22Rv1 (cell line): ENCODE measurements around the gene ARMC2.
A peak's percentile ranks its signal among the peaks of the same experiment; 100 is the strongest.

Source experiments
- H3K27ac ChIP-seq: fragments of 450-650 bp; 2 replicates; pipeline ENCODE4 v1.5.1; 2017
- ZFX ChIP-seq: fragments of 450-650 bp; IDR thresholded peaks from 2 replicates; pipeline ENCODE4 v1.6.1; 2017; ENCODE audit warnings: antibody characterized with exemption, borderline replicate concordance
- TF ChIP-seq, protein P1 (sequence below): fragments of 450-650 bp; IDR thresholded peaks from 2 replicates; pipeline ENCODE4 v1.5.1; 2017; ENCODE audit warnings: mild to moderate bottlenecking

The ARMC2 gene

DNA sequence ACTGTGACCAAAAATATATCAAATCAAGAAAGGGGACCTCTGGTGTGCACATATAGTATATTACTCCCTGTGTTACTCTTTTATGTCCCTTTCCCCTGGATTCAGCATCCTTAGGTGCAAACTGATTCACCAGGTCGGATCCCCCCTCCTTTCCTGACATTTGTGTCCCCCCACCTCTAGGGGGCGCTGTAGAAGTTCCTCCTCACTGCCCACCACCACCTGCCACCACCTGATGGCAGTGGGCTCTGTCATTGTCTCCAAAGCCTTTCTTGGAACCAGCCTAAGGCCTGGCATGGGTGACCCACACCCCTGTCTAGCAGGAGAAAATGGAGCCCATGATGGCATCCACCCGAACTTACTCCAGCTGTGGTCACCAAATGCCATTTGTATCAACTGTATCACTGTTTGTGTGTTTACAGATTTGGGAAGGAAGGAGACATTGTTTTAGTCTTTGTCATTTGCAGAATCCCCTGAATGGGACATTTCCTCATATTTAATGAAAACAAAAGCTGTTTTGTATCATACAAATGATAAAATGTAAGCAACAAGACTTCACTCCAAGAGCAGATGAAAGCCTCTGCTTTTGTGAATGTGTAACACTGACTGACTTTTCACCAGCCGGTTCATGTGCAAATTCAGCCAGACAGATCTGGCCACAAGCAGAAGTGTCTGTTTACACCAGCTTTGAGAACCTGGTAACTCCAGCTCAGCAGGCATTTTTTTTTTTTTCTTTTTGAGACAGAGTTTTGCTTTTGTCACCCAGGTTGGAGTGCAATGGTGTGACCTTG is 66.2 kb downstream of the ARMC2 start:
- TF ChIP-seq ZFX: no peak
- TF ChIP-seq, protein P1, sequence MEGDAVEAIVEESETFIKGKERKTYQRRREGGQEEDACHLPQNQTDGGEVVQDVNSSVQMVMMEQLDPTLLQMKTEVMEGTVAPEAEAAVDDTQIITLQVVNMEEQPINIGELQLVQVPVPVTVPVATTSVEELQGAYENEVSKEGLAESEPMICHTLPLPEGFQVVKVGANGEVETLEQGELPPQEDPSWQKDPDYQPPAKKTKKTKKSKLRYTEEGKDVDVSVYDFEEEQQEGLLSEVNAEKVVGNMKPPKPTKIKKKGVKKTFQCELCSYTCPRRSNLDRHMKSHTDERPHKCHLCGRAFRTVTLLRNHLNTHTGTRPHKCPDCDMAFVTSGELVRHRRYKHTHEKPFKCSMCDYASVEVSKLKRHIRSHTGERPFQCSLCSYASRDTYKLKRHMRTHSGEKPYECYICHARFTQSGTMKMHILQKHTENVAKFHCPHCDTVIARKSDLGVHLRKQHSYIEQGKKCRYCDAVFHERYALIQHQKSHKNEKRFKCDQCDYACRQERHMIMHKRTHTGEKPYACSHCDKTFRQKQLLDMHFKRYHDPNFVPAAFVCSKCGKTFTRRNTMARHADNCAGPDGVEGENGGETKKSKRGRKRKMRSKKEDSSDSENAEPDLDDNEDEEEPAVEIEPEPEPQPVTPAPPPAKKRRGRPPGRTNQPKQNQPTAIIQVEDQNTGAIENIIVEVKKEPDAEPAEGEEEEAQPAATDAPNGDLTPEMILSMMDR: peak; percentile 84
- H3K27ac ChIP-seq: no peak overlapping the region

DNA sequence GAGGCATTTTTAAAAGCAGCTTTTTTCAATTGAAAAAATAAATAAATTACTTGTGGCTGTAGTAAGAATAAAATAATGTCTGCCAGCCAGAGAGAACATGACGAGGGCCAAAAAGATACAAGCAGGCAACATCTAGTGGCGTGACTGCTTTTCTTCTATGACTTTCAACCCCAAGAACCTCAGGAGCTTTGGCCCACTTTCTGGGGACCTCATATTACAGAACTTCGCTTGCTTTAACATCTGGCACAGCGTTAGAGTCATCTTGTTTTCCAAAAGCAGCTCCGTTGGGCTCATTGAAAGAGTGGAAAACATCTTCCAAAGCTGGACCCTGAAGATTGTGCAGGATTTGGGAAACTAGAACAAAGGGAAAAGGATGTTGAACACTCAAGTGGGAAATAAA is 67.0 kb downstream of the ARMC2 start:
- H3K27ac ChIP-seq: no peak overlapping the region
- TF ChIP-seq, protein P1: no peak
- no peak for TF ChIP-seq ZFX

DNA sequence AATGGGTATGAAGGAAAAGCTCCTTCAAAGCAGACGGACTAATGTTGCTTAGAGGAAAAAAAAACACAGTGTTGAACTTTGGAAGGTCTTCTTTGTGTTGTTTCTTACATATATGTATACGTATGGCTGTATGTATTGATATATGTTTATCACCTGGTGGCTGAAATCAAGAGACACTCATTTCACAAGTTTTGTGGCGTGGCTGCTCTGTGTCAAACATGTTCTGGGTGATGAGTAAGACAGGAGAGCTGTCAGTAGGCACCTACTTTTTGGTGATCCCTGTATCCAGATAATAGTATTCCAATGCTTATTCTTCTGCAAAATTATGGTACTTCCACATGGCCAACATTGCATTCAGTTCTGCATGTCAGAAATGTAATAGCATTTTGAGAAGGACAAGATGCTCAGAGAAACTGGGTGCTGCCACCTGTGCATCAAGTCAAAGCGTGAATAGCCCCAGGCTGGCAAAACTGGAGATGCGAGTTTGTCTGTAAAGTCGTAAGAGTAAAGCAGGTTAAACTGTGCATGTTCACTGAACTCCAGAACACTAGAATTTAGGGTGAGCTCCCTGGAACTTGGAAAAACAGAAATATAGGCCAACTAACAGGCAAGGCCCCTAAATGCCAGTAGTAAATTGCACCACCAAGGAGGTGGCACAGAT is 67.9 kb downstream of the ARMC2 start:
- H3K27ac ChIP-seq: no peak overlapping the region
- no peak for TF ChIP-seq ZFX
- TF ChIP-seq, protein P1: no peak

DNA sequence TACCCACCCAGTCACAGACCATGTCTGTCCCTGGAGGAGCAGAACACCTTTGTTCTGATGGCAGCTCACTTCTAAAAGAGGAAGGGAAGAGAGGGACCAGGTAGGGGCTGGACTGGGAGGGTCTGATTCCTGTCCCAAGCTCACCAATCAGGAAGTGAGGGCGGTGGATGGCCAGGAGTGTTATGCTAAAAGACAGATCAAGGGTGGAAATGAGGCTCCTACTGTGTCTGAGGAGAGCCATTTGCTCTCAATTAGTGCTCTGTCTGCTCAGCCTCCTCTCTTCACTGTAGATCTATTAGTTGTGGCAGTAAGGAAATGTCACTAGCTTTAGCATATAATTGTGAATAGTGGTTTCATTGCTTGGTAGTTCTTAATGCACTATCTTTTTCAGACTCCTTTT is 72.5 kb downstream of the ARMC2 start:
- no peak overlapping the region for H3K27ac ChIP-seq
- TF ChIP-seq ZFX: no peak
- TF ChIP-seq, protein P1: no peak

DNA sequence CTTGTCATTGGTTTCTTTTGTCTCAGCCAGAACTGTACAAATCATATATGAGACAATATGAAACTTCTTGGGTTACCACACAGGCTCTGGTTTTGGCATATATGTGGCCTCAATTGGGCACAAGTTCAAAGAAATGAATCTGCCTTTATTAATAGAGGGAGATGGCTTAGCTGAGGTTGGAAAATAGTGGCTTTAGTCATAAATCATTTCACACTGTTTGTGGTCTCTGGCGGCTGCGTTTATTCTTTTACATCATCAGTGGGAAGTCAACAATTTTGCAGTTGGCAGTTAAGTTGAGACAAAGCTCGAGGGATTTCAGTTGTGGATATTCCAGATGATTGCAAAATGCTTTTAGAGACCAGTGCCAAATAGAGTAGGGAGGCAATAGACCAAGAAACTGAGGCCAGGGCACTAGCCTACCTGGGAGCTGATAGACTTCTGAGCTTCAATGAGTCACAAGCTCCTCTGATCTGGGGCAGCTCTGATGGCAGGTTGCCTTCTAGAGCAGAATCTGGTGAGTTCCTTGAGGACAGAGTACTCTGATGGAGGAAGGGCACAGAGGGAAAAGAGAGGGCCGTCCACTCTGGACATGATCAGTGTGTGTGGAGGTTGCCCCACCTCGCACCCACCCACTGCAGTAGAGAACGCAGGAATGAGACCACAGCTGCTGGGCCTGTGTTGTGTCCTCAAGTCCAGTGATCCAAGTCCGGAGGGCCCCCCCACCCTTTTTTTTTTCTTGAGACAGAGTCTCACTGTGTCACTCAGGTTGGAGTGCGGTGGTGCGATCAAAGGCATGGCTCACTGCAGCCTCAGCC is 73.5 kb downstream of the ARMC2 start:
- TF ChIP-seq, protein P1: no peak
- no peak for TF ChIP-seq ZFX
- H3K27ac ChIP-seq: no peak overlapping the region

DNA sequence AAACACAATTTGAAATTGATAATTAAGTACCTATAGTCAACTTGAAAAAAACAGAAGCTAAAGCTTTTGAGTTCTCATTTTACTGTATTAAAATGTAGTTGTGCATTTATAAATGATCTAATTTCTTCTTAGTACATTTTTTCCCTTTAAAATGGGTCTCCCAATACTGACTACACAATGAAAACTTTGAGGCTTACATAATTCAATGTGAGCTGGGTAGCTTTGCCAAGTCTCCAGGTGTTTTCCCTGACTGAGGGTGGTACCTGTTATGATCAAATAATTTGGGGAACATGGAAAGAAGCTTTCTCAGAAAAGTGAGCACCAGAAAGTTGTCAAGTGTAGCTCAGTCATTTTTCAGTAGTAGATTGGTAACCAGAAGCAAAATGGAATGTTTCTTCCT is 74.3 kb downstream of the ARMC2 start:
- TF ChIP-seq ZFX: no peak
- TF ChIP-seq, protein P1: no peak
- H3K27ac ChIP-seq: no peak overlapping the region
